ENCODE results near the gene COX6A2. TPM values are rescaled to one million over a fixed set of nuclear protein-coding genes. Genes with fewer than 3 reads are reported as not detected.
A peak's percentile ranks its signal among the peaks of the same experiment; 100 is the strongest.

Gene COX6A2
- total and polyA plus RNA-seq, 12 donors: 2.8 to 5.2 TPM; not detected in 10

GRCh38 chr16:31429796-31430195 is 1.6 kb upstream of the COX6A2 start:
- intact Hi-C loops (cut with DNase I): no loop called here
- no peaks in the 10 kb centered on the region for H3K27me3 ChIP-seq
- H3K9me3 ChIP-seq (replicated peaks in 1 of 3): no peaks in the 10 kb centered on the region
- TF ChIP-seq, protein P1, sequence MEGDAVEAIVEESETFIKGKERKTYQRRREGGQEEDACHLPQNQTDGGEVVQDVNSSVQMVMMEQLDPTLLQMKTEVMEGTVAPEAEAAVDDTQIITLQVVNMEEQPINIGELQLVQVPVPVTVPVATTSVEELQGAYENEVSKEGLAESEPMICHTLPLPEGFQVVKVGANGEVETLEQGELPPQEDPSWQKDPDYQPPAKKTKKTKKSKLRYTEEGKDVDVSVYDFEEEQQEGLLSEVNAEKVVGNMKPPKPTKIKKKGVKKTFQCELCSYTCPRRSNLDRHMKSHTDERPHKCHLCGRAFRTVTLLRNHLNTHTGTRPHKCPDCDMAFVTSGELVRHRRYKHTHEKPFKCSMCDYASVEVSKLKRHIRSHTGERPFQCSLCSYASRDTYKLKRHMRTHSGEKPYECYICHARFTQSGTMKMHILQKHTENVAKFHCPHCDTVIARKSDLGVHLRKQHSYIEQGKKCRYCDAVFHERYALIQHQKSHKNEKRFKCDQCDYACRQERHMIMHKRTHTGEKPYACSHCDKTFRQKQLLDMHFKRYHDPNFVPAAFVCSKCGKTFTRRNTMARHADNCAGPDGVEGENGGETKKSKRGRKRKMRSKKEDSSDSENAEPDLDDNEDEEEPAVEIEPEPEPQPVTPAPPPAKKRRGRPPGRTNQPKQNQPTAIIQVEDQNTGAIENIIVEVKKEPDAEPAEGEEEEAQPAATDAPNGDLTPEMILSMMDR (IDR thresholded peaks at IDR 0.05): no peak
- no peaks in the 10 kb centered on the region for H3K36me3 ChIP-seq (replicated peaks in 1 of 2)
- no peak overlapping the region for H3K4me3 ChIP-seq
- 90 to 96% (median 94%) methylated on average over 3 of the region's 3 CpGs for WGBS, 4 donors
- H3K27ac ChIP-seq: no peak overlapping the region
- H3K4me1 ChIP-seq (replicated peaks in 1 of 2): peaks cover 0 to 5% of the 10 kb centered on the region in 2 donors
- DNase-seq: no peak

- TF ChIP-seq, protein P1 (IDR thresholded peaks at IDR 0.05): no peak
- TF ChIP-seq POLR2A (IDR thresholded peaks at IDR 0.05): no peak
- Histone ChIP-seq H3K27ac (no peak overlapping the region), H3K4me3 (no peak overlapping the region), H3K9me3 (replicated peaks in 1 of 3) (no peaks in the 10 kb centered on the region), H3K36me3 (replicated peaks in 1 of 2) (no peaks in the 10 kb centered on the region), H3K27me3 (no peaks in the 10 kb centered on the region), H3K4me1 (replicated peaks in 1 of 2) (peaks cover 0 to 5% of the 10 kb centered on the region in 2 donors)
- intact Hi-C loops (cut with DNase I): no loop called here
- WGBS, 4 donors: 5 to 17% (median 11%) methylated on average over 1 of the region's 1 CpG
- DNase-seq: no peak
Observed at GRCh38 chr16:31429314-31429713, 1.2 kb upstream of the COX6A2 start.

DNA sequence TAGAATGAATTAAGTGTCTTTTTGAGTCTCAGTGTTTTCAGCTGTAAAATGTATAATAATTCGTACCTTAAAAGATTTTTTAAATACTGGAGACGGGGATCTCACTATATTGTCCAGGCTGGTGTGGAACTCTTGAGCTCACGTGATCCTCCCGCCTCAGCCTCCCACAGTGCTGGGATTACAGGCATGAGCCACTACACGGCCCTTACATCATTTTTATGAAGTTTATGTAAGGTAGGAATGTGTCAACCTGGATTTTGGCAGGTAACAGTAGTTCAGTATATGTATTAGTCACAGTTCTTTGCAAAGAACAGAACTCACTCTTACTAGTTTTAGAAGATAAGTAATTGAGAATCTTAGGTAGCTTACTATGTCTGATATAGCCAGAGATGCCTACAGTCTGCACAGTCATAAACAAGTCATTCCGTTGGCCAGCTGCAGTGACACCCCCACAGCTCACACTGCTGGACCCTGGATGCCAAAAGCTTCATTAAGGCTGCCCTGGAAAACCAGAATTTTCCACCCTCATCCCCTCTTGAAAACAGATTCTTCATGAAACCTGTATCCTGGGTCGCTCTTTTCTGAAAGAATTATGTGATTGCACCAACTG is 583 bp upstream of the COX6A2 start:
- H3K4me3 ChIP-seq: no peak overlapping the region
- WGBS, 4 donors: 77 to 84% (median 81%) methylated on average over 7 of the region's 7 CpGs
- DNase-seq: no peak
- H3K27ac ChIP-seq: no peak overlapping the region
- intact Hi-C loops (cut with DNase I): no loop called here
- H3K27me3 ChIP-seq: no peaks in the 10 kb centered on the region
- no peaks in the 10 kb centered on the region for H3K36me3 ChIP-seq (replicated peaks in 1 of 2)
- peaks cover 0 to 5% of the 10 kb centered on the region in 2 donors for H3K4me1 ChIP-seq (replicated peaks in 1 of 2)
- no peaks in the 10 kb centered on the region for H3K9me3 ChIP-seq (replicated peaks in 1 of 3)
- TF ChIP-seq POLR2A (IDR thresholded peaks at IDR 0.05): no peak
- TF ChIP-seq, protein P1 (IDR thresholded peaks at IDR 0.05): no peak

GRCh38 chr16:31427441-31428278 is 500 bp downstream of the COX6A2 start:
- H3K27me3 ChIP-seq: no peaks in the 10 kb centered on the region
- WGBS, 4 donors: 12 to 42% (median 30%) methylated on average over 31 to 73 of the region's 83 CpGs
- intact Hi-C loops (cut with DNase I): no loop called here
- H3K36me3 ChIP-seq (replicated peaks in 1 of 2): no peaks in the 10 kb centered on the region
- peak overlapping the region in 1 of 4 donors; percentile 49 for H3K4me3 ChIP-seq
- H3K9me3 ChIP-seq (replicated peaks in 1 of 3): no peaks in the 10 kb centered on the region
- H3K27ac ChIP-seq: peak overlapping the region in 1 of 5 donors; percentile 17
- peaks cover 0 to 5% of the 10 kb centered on the region in 2 donors for H3K4me1 ChIP-seq (replicated peaks in 1 of 2)
- TF ChIP-seq, protein P1 (IDR thresholded peaks at IDR 0.05): no peak
- TF ChIP-seq POLR2A (IDR thresholded peaks at IDR 0.05): no peak
- DNase-seq: peak; percentile 33 to 66 (median 51)

All from adrenal gland (tissue), 12 donors.